BLaER1 treated with 17β-estradiol and CSF1 and Interleukin-3, amounts not matched to agents 10 nM and 100 nM (cell line): ENCODE measurements around the gene TAF1D.
A peak's percentile ranks its signal among the peaks of the same experiment; 100 is the strongest.

ENCODE experiments used
- H3K27ac ChIP-seq, 11 experiments: shearing (Covaris generic); formaldehyde crosslinking; 2 replicates each; pipeline ENCODE4 v1.8.1; 2022
- H3K27me3 ChIP-seq, 11 experiments: shearing (Covaris generic); formaldehyde crosslinking; 2 replicates each; pipeline ENCODE4 v1.8.1; 2022
- H3K36me3 ChIP-seq, 11 experiments: shearing (Covaris generic); formaldehyde crosslinking; 2 replicates each; pipeline ENCODE4 v1.8.1; 2022
- H3K4me1 ChIP-seq, 10 experiments: shearing (Covaris generic); formaldehyde crosslinking; 2 replicates each; pipeline ENCODE4 v1.8.1; 2022
- H3K4me2 ChIP-seq, 11 experiments: shearing (Covaris generic); formaldehyde crosslinking; 2 replicates each; pipeline ENCODE4 v1.8.1; 2022
- H3K4me3 ChIP-seq, 10 experiments: shearing (Covaris generic); formaldehyde crosslinking; 2 replicates each; pipeline ENCODE4 v1.8.1; 2022
- H3K9ac ChIP-seq, 11 experiments: shearing (Covaris generic); formaldehyde crosslinking; 2 replicates each; pipeline ENCODE4 v1.8.1; 2022
- H3K9me3 ChIP-seq, 11 experiments: shearing (Covaris generic); formaldehyde crosslinking; replicated peaks in 1 of 11; 2 replicates each; pipeline ENCODE4 v1.8.1; 2022
- H4K20me1 ChIP-seq, 11 experiments: shearing (Covaris generic); formaldehyde crosslinking; 2 replicates each; pipeline ENCODE4 v1.8.1; 2022
- Cebpa-rat ChIP-seq, 11 experiments: shearing (Covaris generic); IDR thresholded peaks; 2 replicates each; pipeline ENCODE4 v1.8.1; 2022

Gene TAF1D

DNA sequence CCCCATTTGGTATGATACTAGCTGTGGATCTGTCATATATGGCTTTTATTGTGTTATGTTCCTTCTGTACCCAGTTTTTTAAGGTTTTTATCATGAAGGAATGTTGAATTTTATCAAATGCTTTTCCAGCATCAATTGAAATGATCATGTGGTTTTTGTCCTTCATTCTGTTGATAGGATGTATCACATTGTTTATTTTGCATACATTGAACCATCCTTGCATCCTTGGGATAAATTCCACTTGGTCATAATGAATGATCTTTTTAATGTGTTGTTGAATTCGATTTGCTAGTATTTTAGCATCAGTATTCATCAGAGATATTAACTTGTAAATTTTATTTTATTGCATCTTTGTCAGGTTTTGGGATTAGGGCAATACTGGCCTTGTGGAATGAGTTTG is 31.1 kb downstream of the TAF1D start:
- Histone ChIP-seq H3K9ac (no peak overlapping the region), H3K4me1 (no peaks in the 10 kb centered on the region), H3K9me3 (peaks cover 36 to 59% (median 49%) of the 10 kb centered on the region in 11 experiments), H3K27ac (no peak overlapping the region), H3K27me3 (no peaks in the 10 kb centered on the region), H3K36me3 (peaks cover 87 to 100% (median 93%) of the 10 kb centered on the region in 11 experiments), H4K20me1 (no peaks in the 10 kb centered on the region), H3K4me3 (no peak overlapping the region), H3K4me2 (no peak overlapping the region)
- TF ChIP-seq Cebpa-rat (IDR thresholded peaks at IDR 0.05), result no peak

DNA sequence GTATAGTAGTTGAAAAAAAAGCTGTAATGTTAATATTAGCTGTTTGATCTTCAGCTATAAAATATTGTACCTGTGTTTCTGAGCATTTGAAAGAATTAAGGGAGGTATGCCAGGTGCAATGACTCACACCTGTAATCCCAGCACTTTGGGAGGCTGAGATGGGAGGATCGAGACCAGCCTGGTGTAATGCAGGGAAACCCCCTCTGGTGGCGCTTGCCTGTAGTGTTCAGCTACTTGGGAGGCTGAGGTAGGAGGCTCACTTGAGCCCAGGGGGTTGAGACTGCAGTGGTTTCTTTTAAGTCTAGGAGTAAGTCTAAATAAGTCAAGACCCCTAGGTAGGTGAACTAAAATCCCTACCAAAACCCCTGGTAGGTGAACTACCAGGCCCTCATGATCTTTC is 37.1 kb downstream of the TAF1D start:
- Histone ChIP-seq H3K27me3 (no peaks in the 10 kb centered on the region), H3K9me3 (peaks cover 13 to 20% (median 17%) of the 10 kb centered on the region in 11 experiments), H3K4me2 (no peak overlapping the region), H3K36me3 (peaks cover 87 to 100% (median 92%) of the 10 kb centered on the region in 11 experiments), H3K4me1 (no peaks in the 10 kb centered on the region), H3K9ac (no peak overlapping the region), H3K27ac (no peak overlapping the region), H3K4me3 (no peak overlapping the region), H4K20me1 (peaks cover 0 to 3% (median 0%) of the 10 kb centered on the region in 11 experiments; a peak in 1 of 22 replicates)
- TF ChIP-seq Cebpa-rat (IDR thresholded peaks at IDR 0.05), result no peak

DNA sequence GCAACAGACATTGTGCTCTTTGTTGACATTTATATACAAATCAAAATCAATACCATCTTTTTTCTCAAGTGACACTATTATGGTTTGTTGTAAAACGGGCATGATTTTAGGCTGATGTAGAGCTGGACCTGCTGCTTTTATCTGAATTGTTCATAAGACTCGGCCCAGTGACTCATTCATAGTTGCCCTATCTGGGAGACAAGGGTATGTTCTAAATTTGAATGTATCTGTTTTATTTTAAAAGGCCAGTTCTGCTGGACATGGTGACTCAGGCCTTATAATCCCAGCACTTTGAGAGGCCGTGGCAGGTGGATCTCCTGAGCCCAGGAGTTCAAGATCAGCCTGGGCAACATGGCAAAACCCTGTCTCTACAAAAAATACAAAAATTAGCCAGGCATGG is 40.5 kb downstream of the TAF1D start:
- Histone ChIP-seq H3K4me3 (no peak overlapping the region), H3K27me3 (no peaks in the 10 kb centered on the region), H3K9ac (no peak overlapping the region), H3K4me1 (no peaks in the 10 kb centered on the region), H3K9me3 (no peaks in the 10 kb centered on the region), H3K36me3 (peaks cover 90 to 100% (median 96%) of the 10 kb centered on the region in 11 experiments), H3K4me2 (no peak overlapping the region), H3K27ac (no peak overlapping the region), H4K20me1 (peaks cover 0 to 3% (median 0%) of the 10 kb centered on the region in 11 experiments; a peak in 1 of 22 replicates)
- no peak for TF ChIP-seq Cebpa-rat (IDR thresholded peaks at IDR 0.05)

DNA sequence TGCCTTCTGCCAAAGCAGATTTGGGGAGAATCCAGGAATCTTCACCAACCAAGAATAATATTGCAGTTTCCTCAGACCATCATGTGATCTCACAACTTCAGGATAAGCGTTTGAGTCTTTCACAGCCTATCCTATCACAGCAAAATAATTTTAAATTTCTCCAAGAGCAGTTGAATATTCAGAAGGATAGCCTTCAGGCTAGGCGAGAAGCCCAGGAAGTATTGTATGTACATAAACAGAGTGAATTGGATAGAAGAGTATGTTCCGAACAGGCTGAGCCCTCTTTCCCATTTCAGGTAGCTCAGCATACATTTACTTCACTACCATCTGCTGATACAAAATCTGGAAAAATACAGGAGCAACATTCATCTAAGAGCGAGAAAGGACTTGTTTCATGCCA is 43.7 kb downstream of the TAF1D start:
- H3K4me1 ChIP-seq, result no peaks in the 10 kb centered on the region
- no peak overlapping the region for H3K4me3 ChIP-seq
- no peak for TF ChIP-seq Cebpa-rat (IDR thresholded peaks at IDR 0.05)
- H3K36me3 ChIP-seq, result peaks cover 88 to 99% (median 97%) of the 10 kb centered on the region in 11 experiments
- H4K20me1 ChIP-seq, result no peaks in the 10 kb centered on the region
- no peak overlapping the region for H3K4me2 ChIP-seq
- H3K27ac ChIP-seq, result no peak overlapping the region
- no peaks in the 10 kb centered on the region for H3K27me3 ChIP-seq
- no peak overlapping the region for H3K9ac ChIP-seq
- H3K9me3 ChIP-seq, result no peaks in the 10 kb centered on the region

DNA sequence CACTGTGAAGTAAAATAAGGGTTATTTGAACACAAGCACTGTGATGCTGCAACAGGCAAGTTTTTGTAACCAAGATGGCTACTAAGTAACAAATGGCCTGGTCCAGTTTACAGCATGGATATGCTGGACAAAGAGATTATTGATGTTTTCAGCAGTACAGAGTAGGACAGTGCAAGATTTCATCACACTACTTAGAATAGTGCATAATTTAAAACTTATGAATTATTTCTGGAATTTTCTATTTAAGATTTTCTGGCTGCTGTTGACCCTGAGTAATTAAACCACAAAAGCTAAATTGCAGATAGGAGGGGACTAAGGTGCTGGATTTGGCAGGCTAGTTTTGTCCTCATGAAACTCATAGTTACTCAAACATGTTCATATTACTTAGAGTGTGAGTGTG is 46.7 kb downstream of the TAF1D start:
- no peak overlapping the region for H3K27ac ChIP-seq
- no peak overlapping the region for H3K4me3 ChIP-seq
- TF ChIP-seq Cebpa-rat (IDR thresholded peaks at IDR 0.05), result no peak
- peaks cover 0 to 5% (median 0%) of the 10 kb centered on the region in 10 experiments; a peak in 6 of 20 replicates for H3K4me1 ChIP-seq
- H3K9ac ChIP-seq, result no peak overlapping the region
- H3K4me2 ChIP-seq, result no peak overlapping the region
- no peaks in the 10 kb centered on the region for H3K27me3 ChIP-seq
- H3K9me3 ChIP-seq, result no peaks in the 10 kb centered on the region
- H3K36me3 ChIP-seq, result peaks cover 83 to 99% (median 95%) of the 10 kb centered on the region in 11 experiments
- H4K20me1 ChIP-seq, result no peaks in the 10 kb centered on the region

DNA sequence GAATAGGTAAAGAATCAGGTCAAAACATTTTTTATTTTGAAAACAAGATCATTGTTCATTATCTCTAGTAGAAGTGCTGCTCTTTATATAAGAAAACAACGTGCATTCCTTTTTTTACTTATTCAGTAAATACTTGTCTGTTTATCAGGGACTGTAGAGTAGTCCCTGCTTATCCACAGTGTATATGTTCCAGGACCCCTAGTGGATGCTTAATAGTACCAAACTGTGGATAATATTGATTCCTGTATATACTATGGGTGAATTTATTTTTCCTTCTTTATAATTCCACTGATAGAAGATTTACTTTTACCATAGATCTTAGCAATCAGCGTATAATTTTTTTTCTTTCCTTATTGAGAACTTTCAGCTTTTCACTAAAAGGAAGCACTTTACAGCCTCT is 47.2 kb downstream of the TAF1D start:
- Histone ChIP-seq H3K4me1 (peaks cover 0 to 9% (median under 1%) of the 10 kb centered on the region in 10 experiments; a peak in 7 of 20 replicates), H4K20me1 (no peaks in the 10 kb centered on the region), H3K36me3 (peaks cover 83 to 99% (median 95%) of the 10 kb centered on the region in 11 experiments), H3K9me3 (no peaks in the 10 kb centered on the region), H3K9ac (no peak overlapping the region), H3K4me3 (no peak overlapping the region), H3K27me3 (no peaks in the 10 kb centered on the region), H3K4me2 (no peak overlapping the region), H3K27ac (no peak overlapping the region)
- TF ChIP-seq Cebpa-rat (IDR thresholded peaks at IDR 0.05), result no peak

DNA sequence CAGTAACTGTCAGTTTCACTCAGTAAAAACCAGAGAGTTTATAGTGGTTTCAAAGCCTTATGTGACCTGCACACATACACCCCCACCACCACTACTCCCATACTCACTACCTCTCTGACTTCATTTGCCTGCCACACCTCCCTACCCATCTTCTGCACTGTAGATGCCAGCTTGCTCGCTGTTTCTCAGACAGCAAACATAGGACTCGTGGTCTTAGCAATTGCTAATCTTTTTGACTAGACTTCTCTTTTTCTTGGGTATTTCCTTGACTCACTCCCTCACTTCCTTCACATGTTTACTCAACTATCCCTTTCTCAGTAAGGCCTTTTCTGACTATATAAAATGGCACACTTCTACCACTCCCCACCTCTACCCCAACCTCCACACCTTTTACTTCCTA is 52.1 kb downstream of the TAF1D start:
- no peak overlapping the region for H3K4me3 ChIP-seq
- no peak for TF ChIP-seq Cebpa-rat (IDR thresholded peaks at IDR 0.05)
- peak overlapping the region in 2 of 11 experiments; percentile 23 to 46; a peak in 3 of 22 replicates for H3K27ac ChIP-seq
- H4K20me1 ChIP-seq, result no peaks in the 10 kb centered on the region
- no peaks in the 10 kb centered on the region for H3K9me3 ChIP-seq
- peaks cover 79 to 99% (median 95%) of the 10 kb centered on the region in 11 experiments for H3K36me3 ChIP-seq
- H3K4me1 ChIP-seq, result peaks cover 0 to 17% (median 3%) of the 10 kb centered on the region in 10 experiments; a peak in 7 of 20 replicates
- no peak overlapping the region for H3K9ac ChIP-seq
- H3K27me3 ChIP-seq, result no peaks in the 10 kb centered on the region
- H3K4me2 ChIP-seq, result peak overlapping the region in 3 of 11 experiments; percentile 34 to 51 (median 43); a peak in 6 of 22 replicates

DNA sequence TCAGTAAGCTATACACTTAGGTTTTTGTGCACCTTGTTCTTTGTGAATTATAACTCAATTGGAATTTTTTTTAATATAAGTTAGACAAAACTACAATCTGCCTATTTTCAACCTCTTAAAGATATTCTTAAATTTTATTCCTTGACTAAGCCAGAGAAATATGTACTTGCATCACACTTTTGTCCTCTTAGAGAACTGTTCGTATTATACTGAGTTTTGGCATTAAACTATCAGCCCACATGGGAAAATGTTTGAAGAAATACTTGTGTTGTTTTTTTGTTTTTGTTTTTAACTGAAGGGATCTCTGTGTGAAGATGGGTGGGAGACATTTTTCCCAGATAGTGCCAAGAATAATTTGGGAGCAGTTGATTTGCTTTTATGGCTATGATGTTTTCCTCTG is 54.5 kb downstream of the TAF1D start:
- Histone ChIP-seq H3K27ac (no peak overlapping the region), H4K20me1 (no peaks in the 10 kb centered on the region), H3K9ac (no peak overlapping the region), H3K27me3 (no peaks in the 10 kb centered on the region), H3K4me1 (peaks cover 0 to 17% (median 3%) of the 10 kb centered on the region in 10 experiments; a peak in 7 of 20 replicates), H3K4me2 (no peak overlapping the region), H3K36me3 (peaks cover 89 to 100% (median 97%) of the 10 kb centered on the region in 11 experiments), H3K4me3 (no peak overlapping the region), H3K9me3 (no peaks in the 10 kb centered on the region)
- no peak for TF ChIP-seq Cebpa-rat (IDR thresholded peaks at IDR 0.05)

DNA sequence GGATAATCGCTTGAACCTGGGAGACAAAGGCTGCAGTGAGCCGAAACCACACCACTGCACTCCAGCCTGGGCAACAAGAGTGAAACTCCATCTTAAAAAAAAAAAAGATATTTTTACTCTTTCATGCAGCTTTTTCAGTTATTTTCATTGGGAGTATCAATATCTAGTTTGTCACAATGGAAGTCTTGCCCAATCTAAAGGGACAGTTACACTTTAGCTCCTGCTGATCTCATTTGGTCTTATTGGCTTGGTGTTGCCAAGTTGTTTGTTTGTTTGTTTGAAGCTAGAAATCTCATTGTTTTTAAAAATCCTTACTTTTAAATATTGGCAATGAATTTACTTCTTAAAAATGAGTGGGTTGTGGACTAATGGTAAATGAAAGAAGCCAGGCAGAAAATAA is 55.1 kb downstream of the TAF1D start:
- Histone ChIP-seq H3K9me3 (no peaks in the 10 kb centered on the region), H3K27ac (no peak overlapping the region), H3K4me3 (no peak overlapping the region), H4K20me1 (no peaks in the 10 kb centered on the region), H3K4me2 (no peak overlapping the region), H3K4me1 (peaks cover 0 to 17% (median 3%) of the 10 kb centered on the region in 10 experiments; a peak in 7 of 20 replicates), H3K27me3 (no peaks in the 10 kb centered on the region), H3K36me3 (peaks cover 84 to 100% (median 97%) of the 10 kb centered on the region in 11 experiments), H3K9ac (no peak overlapping the region)
- no peak for TF ChIP-seq Cebpa-rat (IDR thresholded peaks at IDR 0.05)
